NCI-H446 treated with DMSO at 0.1 percent for 48 hours (cell line): ENCODE measurements around the gene SH3D19.
"Not testable (repeated sequence)": the region's sequence is repeated elsewhere in the genome, so short reads cannot be mapped to it uniquely, and the experiment has no call there.

Experiments
- DNase-seq: peaks from one replicate; lab custom pipeline; 2025; lab: John Stamatoyannopoulos, UW

Gene SH3D19

GRCh38 chr4:151098979-151099228, 226.5 kb downstream of the SH3D19 start:
- no peak for DNase-seq

GRCh38 chr4:151097759-151098158, 227.6 kb downstream of the SH3D19 start:
- DNase-seq, result no peak

GRCh38 chr4:151095142-151095541, 230.3 kb downstream of the SH3D19 start:
- DNase-seq, result no peak

GRCh38 chr4:151094290-151094751, 231.1 kb downstream of the SH3D19 start:
- DNase-seq, result no peak

GRCh38 chr4:151093203-151093602, 232.2 kb downstream of the SH3D19 start:
- no peak for DNase-seq

GRCh38 chr4:151092488-151092887, 232.9 kb downstream of the SH3D19 start:
- DNase-seq, result no peak

- DNase-seq, result no peak
Observed at GRCh38 chr4:151091047-151091446, 234.4 kb downstream of the SH3D19 start.

- no peak for DNase-seq
Observed at GRCh38 chr4:151087467-151087866, 237.9 kb downstream of the SH3D19 start.

GRCh38 chr4:151077978-151078377, 247.4 kb downstream of the SH3D19 start:
- not testable (repeated sequence) for DNase-seq

GRCh38 chr4:151074416-151074916, 250.9 kb downstream of the SH3D19 start:
- DNase-seq, result no peak
